Measurements from ENCODE around the gene CNTNAP2.

The CNTNAP2 gene

DNA sequence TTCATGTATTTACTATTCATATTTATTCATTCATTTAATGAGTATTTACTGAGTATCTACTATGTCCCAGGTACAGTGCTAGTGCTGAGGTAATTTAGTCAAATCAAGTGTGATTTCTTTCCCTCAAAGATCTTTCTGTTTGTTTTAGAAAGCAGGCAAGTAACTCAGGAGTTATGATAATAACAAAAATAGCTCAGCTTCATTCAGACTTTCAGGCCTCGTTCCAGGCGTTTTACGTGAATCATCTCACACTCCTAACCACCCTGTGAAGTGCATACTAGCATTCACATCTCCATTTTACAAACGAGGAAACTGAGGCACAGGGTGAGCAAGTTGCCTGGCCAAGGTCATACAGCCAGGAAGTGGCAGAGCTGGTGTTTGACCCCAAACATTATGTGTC lies 2005.2 kb downstream of the CNTNAP2 start:
- ChIA-PET POLR2A (no interaction called here), CTCF (no interaction called here)
- no peak for DNase-seq (ENCODE audit: extremely low spot score)
- TF ChIP-seq FOXM1 (IDR thresholded peaks at IDR 0.05; ENCODE audit: borderline replicate concordance) = no peak
- no peak for TF ChIP-seq LEF1 (IDR thresholded peaks at IDR 0.05; ENCODE audit: borderline replicate concordance)
- TF ChIP-seq ARNT (IDR thresholded peaks at IDR 0.05) = no peak
- no peak for TF ChIP-seq TARDBP (IDR thresholded peaks at IDR 0.05)
- TF ChIP-seq L3MBTL2 (conservative IDR thresholded peaks at IDR 0.05) = no peak
- TF ChIP-seq BHLHE40 (IDR thresholded peaks at IDR 0.05; ENCODE audit: borderline replicate concordance) = no peak

DNA sequence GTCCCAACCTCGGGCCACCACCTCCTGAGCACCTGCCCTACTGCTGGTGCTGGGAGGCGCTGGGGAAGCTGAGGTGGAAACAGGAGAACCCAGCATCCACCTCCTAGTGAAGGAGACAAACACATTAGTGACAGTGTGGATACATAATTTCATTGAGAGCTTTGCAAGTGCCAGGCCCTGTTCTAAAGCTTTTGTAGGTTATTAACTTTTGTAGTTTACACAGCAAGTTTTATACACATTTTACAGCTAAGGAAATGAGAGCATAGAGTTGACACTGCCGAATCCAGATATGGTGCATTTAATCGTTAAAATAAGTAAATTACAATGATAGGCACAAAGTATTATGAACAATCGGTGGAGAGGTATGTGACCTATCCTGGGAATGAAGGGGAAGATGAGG lies 2007.9 kb downstream of the CNTNAP2 start:
- no peak for DNase-seq (ENCODE audit: extremely low spot score)
- ChIA-PET POLR2A (no interaction called here), CTCF (no interaction called here)
- no peak for TF ChIP-seq L3MBTL2 (conservative IDR thresholded peaks at IDR 0.05)
- no peak for TF ChIP-seq ARNT (IDR thresholded peaks at IDR 0.05)
- TF ChIP-seq CTBP1 (IDR thresholded peaks at IDR 0.05; ENCODE audit: borderline replicate concordance) = no peak
- no peak for TF ChIP-seq ELF4 (IDR thresholded peaks at IDR 0.05)
- TF ChIP-seq, protein P1, sequence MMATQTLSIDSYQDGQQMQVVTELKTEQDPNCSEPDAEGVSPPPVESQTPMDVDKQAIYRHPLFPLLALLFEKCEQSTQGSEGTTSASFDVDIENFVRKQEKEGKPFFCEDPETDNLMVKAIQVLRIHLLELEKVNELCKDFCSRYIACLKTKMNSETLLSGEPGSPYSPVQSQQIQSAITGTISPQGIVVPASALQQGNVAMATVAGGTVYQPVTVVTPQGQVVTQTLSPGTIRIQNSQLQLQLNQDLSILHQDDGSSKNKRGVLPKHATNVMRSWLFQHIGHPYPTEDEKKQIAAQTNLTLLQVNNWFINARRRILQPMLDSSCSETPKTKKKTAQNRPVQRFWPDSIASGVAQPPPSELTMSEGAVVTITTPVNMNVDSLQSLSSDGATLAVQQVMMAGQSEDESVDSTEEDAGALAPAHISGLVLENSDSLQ (IDR thresholded peaks at IDR 0.05) = no peak
- TF ChIP-seq FOXM1 (IDR thresholded peaks at IDR 0.05; ENCODE audit: borderline replicate concordance) = no peak

DNA sequence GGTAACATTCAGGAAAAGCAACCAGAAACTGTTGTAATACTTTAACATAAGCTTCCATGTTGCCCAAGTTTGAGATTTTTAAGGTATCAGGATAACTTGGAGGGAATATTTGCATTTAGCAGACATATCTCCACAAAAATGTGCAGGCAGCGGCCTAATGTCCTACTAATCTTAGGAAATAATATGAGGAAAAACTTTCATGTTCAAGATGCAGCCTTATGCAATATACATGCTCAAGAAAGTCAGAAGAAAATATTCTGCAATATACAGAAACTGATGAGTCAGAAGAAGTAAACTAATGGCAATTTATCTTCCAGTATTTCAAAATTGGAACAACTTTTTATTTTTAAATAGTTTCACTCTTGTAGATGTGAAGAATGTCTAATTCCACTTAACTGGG lies 2010.8 kb downstream of the CNTNAP2 start:
- TF ChIP-seq TARDBP (IDR thresholded peaks at IDR 0.05) = no peak
- no peak for TF ChIP-seq LEF1 (IDR thresholded peaks at IDR 0.05; ENCODE audit: borderline replicate concordance)
- no peak for TF ChIP-seq L3MBTL2 (conservative IDR thresholded peaks at IDR 0.05)
- TF ChIP-seq SUZ12 (IDR thresholded peaks at IDR 0.05) = no peak
- TF ChIP-seq ELF4 (IDR thresholded peaks at IDR 0.05) = no peak
- no peak for TF ChIP-seq BHLHE40 (IDR thresholded peaks at IDR 0.05; ENCODE audit: borderline replicate concordance)
- no peak for TF ChIP-seq NFRKB (IDR thresholded peaks at IDR 0.05)
- TF ChIP-seq FOXM1 (IDR thresholded peaks at IDR 0.05; ENCODE audit: borderline replicate concordance) = no peak
- no peak for TF ChIP-seq ARNT (IDR thresholded peaks at IDR 0.05)
- TF ChIP-seq CTBP1 (IDR thresholded peaks at IDR 0.05; ENCODE audit: borderline replicate concordance) = no peak
- no peak for TF ChIP-seq FOXA1 (IDR thresholded peaks at IDR 0.05)
- TF ChIP-seq ZNF384 (IDR thresholded peaks at IDR 0.05) = no peak
- ChIA-PET CTCF (interaction anchor here (0.7 kb wide), 1 partner anchor 585 kb away, joined by 3 read pairs; no protein-coding TSS in a partner anchor), POLR2A (no interaction called here)
- no peak for DNase-seq (ENCODE audit: extremely low spot score)

DNA sequence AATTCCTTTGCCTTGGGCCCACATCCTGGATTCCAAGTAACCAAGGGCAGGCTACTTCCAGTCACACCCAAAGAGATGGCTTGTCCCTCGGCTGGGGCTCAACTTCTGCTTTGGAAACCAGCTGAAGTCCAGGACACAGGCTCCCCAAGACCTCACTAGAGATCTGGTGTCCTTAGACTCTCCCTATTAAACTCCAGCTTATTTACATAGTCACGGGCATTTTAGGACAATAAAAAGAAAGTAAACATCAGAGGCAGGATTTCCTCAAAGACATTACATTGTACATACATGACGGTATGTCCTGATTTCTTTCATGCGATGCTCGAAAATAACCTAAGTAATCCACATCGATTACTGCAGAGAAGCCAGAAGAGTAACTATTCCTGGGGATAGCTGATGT lies 2012.4 kb downstream of the CNTNAP2 start:
- no peak for DNase-seq (ENCODE audit: extremely low spot score)
- ChIA-PET CTCF (no interaction called here), POLR2A (no interaction called here)
- TF ChIP-seq CTBP1 (IDR thresholded peaks at IDR 0.05; ENCODE audit: borderline replicate concordance) (no peak), BHLHE40 (IDR thresholded peaks at IDR 0.05; ENCODE audit: borderline replicate concordance) (no peak), ARNT (IDR thresholded peaks at IDR 0.05) (no peak), ELF4 (IDR thresholded peaks at IDR 0.05) (no peak)

DNA sequence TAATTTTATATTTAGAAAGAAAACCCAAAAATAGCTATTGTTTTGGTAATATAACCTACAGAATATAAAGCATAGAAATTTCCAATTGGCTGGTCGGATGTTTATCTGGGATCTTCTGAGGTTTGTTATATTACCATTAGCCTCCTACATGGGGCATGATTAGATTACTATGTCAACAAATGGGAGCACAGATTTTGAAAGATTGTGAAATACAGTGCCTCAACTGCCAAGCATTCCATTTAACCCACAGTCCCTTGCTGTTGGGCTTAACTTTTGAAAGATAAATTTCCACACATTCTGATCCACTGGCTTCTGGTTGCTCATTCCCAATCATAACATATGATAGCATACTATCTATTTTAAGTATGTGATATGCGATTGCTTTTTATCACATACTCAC lies 2018.5 kb downstream of the CNTNAP2 start:
- POLR2A ChIA-PET = no interaction called here
- TF ChIP-seq FOXM1 (IDR thresholded peaks at IDR 0.05; ENCODE audit: borderline replicate concordance) = no peak
- no peak for TF ChIP-seq SP1 (IDR thresholded peaks at IDR 0.05)
- CTCF ChIA-PET = no interaction called here
- DNase-seq (ENCODE audit: extremely low spot score) = peak; percentile 42

DNA sequence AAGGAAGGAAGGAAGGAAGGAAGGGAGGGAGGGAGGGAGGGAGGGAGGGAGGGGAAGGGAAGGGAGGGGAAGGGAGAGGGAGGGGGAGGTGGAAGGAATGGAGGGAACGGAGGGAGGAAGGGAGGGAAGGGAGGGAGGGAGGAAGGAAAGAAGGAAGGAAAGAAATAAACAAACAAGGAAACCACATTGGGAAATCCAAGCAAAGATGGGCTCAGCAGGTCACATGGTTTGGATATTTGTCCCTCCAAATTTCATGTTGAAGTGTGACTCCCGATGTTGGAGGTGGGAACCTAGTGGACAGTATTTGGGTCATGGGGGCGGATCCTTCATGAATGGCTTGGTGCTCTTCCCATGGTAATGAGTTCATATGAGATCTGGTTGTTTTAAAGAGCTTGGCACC lies 2019.4 kb downstream of the CNTNAP2 start:
- TF ChIP-seq FOXA1 (IDR thresholded peaks at IDR 0.05) (no peak), FOXM1 (IDR thresholded peaks at IDR 0.05; ENCODE audit: borderline replicate concordance) (no peak), CTBP1 (IDR thresholded peaks at IDR 0.05; ENCODE audit: borderline replicate concordance) (no peak), FOXK2 (IDR thresholded peaks at IDR 0.05) (no peak), BHLHE40 (IDR thresholded peaks at IDR 0.05; ENCODE audit: borderline replicate concordance) (no peak), TARDBP (IDR thresholded peaks at IDR 0.05) (no peak), HDGF (IDR thresholded peaks at IDR 0.05; ENCODE audit: borderline replicate concordance) (no peak), SP1 (IDR thresholded peaks at IDR 0.05) (no peak), L3MBTL2 (conservative IDR thresholded peaks at IDR 0.05) (no peak)
- no peak for DNase-seq (ENCODE audit: extremely low spot score)
- POLR2A ChIA-PET = no interaction called here
- CTCF ChIA-PET = no interaction called here

DNA sequence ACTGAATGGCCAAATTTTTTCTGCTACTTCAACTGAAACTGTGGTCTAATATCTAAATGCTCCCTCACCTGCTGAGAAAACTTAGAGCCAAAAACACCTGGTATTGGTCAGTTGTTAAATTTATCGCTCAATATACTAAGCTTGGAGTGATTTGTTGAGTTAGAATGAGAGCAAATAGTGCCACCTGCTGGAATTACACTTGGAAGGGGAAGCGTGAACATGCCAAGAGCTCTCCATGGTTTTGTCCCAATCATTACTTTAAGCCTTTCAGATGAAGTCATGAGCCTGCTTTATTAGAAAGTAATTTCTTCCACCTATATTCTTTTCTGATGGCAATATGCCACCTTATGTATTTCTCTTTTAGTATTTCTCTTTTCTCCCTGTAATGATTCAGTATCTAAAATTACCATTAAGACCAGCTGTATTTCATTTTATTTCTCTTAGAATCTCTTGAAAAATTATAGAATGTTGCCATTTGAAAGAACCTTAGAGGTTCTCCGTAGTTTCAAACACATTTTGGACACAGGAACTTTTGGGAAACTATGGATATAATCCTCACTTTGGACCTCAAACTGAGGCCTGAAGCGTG lies 2026.2 kb downstream of the CNTNAP2 start:
- DNase-seq (ENCODE audit: extremely low spot score) = peak; percentile 57
- POLR2A ChIA-PET = no interaction called here
- CTCF ChIA-PET = interaction anchor here (0.6 to 1.8 kb wide), 20 partner anchors 8 to 844 kb away, joined by 3 to 14 read pairs (median 3); no protein-coding TSS in a partner anchor
- no peak for TF ChIP-seq L3MBTL2 (conservative IDR thresholded peaks at IDR 0.05)
- TF ChIP-seq SP1 (IDR thresholded peaks at IDR 0.05) = no peak
- TF ChIP-seq FOXA1 (IDR thresholded peaks at IDR 0.05) = no peak
- no peak for TF ChIP-seq FOXK2 (IDR thresholded peaks at IDR 0.05)
- no peak for TF ChIP-seq ARNT (IDR thresholded peaks at IDR 0.05)
- no peak for TF ChIP-seq LEF1 (IDR thresholded peaks at IDR 0.05; ENCODE audit: borderline replicate concordance)
- TF ChIP-seq NFRKB (IDR thresholded peaks at IDR 0.05) = no peak

DNA sequence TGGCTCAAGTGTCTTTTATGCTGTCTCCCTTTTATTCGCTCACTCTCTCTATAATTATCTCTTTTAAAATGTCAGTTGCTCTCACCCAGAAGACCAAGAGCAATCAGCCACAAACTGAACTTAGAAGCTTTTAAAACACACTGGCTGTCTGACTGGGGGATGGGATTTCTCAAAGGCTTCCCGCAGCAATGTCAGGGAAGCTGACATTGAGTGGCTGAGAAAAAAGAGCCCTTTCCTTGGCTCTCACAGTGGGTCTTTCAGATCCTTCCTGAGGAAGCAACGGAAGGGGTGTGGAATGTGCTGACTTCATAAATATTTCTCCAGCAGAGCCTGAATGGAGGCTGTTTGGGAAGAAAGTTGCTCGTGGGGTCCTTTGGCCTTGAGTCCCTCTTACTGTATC lies 2028.2 kb downstream of the CNTNAP2 start:
- POLR2A ChIA-PET = no interaction called here
- no peak for DNase-seq (ENCODE audit: extremely low spot score)
- no peak for TF ChIP-seq L3MBTL2 (conservative IDR thresholded peaks at IDR 0.05)
- TF ChIP-seq FOXK2 (IDR thresholded peaks at IDR 0.05) = no peak
- no peak for TF ChIP-seq ELF4 (IDR thresholded peaks at IDR 0.05)
- TF ChIP-seq CTBP1 (IDR thresholded peaks at IDR 0.05; ENCODE audit: borderline replicate concordance) = no peak
- no peak for TF ChIP-seq SUZ12 (IDR thresholded peaks at IDR 0.05)
- no peak for TF ChIP-seq TARDBP (IDR thresholded peaks at IDR 0.05)
- no peak for TF ChIP-seq BHLHE40 (IDR thresholded peaks at IDR 0.05; ENCODE audit: borderline replicate concordance)
- TF ChIP-seq ZNF384 (IDR thresholded peaks at IDR 0.05) = no peak
- no peak for TF ChIP-seq FOXA1 (IDR thresholded peaks at IDR 0.05)
- TF ChIP-seq NFRKB (IDR thresholded peaks at IDR 0.05) = no peak
- no peak for TF ChIP-seq SP1 (IDR thresholded peaks at IDR 0.05)
- TF ChIP-seq LEF1 (IDR thresholded peaks at IDR 0.05; ENCODE audit: borderline replicate concordance) = no peak
- TF ChIP-seq FOXM1 (IDR thresholded peaks at IDR 0.05; ENCODE audit: borderline replicate concordance) = no peak
- TF ChIP-seq, protein P1 (IDR thresholded peaks at IDR 0.05) = no peak
- no peak for TF ChIP-seq HDGF (IDR thresholded peaks at IDR 0.05; ENCODE audit: borderline replicate concordance)
- no peak for TF ChIP-seq ARNT (IDR thresholded peaks at IDR 0.05)
- CTCF ChIA-PET = interaction anchor here (1.0 to 1.2 kb wide), 2 partner anchors 9 to 21 kb away, joined by 3 read pairs; no protein-coding TSS in a partner anchor
